ENCODE data around the gene TMEM161B.
"Not testable (repeated sequence)": the region's sequence is repeated elsewhere in the genome, so short reads cannot be mapped to it uniquely, and the experiment has no call there.

Gene TMEM161B
- 12.5 to 53.4 (median 28.1) reads per million in 18 experiments for total RNA-seq

DNA sequence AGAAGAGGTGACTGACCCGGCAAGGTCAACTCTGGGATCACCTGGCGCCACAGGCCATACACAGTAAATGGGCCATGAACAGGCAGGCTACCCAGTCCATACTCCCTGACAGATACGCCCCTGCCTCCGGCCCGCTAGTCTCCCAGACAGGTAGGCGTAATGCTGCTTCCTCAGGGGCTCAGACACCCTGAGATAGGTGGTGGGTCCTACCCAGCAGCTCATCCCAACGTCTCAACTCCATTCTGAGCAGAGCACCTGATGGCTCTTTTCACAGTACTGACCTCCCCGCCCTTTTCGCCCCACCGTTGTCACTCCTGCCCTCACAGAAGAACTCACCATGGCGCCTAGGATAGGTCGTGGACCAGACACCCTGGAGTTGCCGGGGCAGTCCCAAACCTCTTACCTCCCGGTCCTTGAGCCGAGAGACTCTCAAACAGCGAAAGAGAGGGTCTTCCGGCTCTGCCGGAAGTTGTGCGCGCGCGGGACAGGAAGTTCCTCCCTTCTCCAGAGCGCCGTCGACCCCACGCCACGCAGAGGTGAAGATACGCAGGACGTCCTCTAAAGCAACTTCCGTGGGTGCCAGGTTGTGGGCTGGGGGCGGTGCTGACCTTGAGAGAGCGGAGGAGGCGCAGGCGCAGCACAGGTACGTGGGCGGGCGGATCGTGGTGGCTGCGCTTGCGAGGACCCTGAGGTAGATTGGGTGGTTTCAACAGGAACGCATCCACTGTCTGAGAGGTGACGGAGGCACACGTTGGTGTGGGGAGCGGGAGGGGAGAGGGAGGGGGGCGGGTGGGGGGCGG lies at the start of gene TMEM161B:
TSS of gene TMEM161B (minus strand) at position 461 of the 800 bp plus-strand sequence. CDS start at position 339, 122 bp downstream.
- DNase-seq: peak; percentile 87 to 94

DNA sequence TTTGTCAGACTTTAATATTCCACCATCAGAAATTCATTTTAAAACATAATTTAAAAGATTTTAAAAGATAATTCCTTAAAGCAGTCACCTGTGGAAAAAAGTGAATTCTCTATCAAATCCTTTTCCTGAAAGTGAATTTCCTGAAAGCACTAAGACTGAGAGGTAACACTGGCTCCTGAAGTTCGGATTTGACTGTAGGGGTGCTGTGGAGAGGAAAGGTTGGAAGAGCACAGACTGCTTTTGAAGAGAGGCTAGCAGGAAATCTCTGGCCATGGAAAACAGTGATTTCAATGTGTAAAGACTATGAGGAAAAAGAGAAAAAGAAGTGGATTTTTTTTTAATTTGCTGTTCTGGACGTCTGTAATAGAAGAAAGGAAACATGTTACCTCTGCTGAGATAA lies 35.7 kb upstream of the TMEM161B start:
- no peak for DNase-seq

DNA sequence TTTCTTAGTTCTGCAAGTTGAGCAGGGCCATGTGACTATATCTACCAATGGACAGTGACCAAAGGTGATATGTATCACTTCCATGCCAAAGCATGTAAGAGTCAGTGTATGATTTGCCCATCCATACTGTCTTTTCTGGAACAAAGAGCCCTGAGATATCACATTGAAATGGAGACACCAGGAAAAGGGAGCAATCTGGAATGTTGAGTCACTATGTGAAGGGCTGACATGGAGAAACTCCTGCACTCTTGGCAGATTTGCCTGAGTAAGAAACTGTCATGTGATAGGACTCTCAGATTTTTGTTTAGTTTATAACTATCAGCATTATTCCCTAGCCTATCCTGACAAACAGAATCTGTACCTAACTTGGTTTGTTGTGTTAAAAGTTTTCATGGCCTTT lies 29.8 kb upstream of the TMEM161B start:
- no peak for DNase-seq

DNA sequence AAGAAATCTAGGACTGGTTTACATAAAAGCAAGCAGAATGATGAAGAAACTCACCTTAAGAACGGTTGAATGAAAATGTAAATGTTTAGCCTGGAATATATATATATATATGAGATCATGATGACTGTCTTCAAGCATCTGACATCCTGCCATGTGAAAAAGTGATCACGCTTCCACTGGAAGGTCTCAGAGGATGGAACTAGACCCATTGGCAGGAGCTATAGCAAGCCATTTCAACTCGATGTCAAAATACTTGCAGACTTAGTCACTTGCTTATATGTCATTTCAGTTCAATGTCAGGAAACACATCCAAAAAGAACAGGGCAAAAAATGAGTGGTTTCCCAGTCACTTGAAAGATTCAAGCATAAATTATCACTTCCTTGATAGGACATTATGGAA lies 22.2 kb upstream of the TMEM161B start:
- no peak for DNase-seq

DNA sequence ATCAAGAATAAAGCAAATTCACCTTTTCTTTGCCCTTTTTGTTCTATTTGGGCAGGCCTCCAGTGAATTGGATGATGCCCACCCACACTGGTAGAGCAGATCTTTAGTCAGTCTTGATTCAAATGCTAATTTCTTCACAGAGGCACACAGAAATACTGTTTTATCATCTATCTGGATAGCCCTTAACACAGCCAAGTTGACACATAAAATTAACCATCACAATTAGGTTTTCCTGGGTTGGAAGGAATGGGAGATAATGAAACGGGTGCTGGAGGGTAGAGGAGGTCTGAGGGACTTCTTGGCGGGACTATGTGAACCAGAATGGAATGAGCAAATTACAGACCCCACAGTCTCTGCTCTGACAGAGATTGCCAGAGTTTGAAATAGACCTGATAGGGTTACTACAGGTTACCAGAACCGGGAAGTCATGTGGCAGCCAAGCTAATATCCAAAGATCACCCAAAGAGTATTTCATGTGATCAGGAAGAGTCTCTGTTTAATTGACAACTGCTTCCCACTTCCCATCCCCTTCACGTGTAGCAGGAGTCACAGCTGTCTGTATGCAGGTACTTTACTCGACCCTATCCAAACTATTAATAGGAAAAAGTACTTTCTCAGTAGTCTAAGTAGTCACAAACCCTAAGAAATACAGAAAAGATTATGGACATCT lies 20.0 kb upstream of the TMEM161B start:
- DNase-seq: no peak

DNA sequence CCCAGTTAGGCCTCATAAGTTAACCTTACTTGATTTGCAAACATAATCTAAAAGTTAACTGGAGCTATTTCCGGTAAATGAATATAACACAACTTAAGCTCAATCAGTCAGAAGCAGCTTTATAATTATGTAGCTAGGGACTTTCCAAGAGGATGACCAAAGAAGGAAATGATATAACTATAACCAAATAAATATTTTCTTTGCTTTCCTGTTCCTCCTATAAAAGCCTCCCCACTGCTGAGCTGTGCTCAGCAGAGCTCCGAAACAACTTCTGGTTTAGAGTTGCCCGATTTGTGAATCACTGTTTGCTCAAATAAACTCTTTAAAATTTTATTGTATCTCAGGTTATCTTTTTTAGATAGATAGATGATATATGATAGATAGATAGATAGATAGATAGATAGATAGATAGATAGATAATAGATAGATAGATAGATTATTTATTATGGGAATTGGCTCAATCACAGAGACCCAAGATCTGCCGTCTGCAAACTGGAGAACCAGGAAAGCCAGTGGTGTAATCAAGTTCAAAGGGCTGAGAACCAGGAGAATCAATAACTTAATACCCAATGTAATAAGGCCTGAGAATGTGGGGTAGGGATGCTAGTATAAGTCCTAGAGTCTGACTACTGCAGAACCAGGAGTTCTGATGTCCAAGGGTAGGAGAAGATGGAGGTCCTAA lies 19.3 kb upstream of the TMEM161B start:
- no peak for DNase-seq

DNA sequence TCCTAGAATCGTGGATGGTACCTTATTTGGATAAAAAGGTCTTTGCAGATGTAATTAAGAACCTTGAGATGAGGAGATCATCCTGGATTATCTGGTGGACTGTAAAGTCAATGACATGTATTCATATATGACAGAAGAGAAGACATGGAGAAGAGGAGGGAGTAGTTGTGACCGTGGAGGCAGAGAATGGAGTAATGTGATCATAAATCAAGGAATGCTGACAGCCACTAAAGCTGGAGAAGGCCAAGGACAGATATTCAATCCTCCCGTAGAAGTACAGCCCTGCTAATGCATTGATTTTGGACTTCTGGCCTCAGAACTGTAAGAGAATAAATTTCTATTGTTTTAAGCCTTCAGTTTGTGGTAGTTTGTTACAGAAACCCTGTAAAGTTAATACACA lies 18.7 kb upstream of the TMEM161B start:
- no peak for DNase-seq

DNA sequence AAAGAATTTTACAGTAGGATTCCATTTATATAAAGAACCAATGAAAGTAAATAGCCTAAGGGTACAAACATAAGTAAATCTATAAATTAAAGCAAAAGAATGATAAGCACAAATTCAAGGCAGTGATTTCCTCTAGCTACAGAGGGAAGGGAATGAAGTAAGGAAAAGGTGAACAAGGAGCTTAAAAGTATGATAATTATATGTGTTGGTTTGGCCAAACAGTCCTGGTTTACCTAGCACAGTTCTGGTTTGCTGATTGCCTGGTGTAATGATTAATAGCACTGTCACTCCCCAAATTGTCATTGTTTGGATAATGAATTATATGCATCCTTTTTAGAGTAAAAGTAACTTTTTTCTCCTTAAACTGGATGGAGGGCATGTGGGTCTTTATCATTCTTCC lies 15.0 kb upstream of the TMEM161B start:
- DNase-seq: no peak

DNA sequence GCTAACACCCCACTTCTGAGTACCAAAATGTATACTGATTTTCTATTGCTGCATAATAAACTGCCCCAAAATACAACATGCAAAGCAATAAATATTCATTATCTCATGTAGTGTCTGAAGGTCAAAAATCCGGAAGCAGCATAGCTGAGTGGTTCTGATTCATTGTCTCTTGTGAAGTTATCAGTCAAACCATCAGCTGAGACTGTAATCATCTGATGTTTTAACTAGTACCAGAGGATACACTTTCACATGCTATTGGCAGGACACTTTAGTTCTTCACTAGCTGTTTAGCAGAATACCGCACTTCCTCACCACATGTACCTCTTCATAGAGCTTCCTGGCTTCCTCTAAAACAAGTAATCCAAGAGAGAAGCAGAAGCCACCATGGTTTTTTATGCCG lies 12.7 kb upstream of the TMEM161B start:
- DNase-seq: no peak

DNA sequence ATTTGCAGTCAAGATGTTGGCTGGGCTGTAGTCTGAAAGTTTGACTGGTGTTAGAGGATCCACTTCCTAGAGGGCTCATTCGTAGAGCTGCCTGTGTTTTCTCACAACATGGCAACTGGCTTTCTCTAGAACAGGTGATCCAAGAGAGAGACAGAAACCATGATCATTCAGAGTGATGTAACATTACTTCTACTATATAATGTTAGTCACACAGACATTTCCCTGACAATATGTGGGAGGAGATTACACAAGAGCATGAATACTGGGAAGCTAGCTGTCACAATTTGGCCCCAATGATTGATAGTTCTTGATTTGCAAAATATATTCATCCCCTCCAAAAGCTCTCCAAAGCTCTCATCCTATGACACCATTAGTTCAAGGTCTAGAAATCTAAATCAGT lies 10.9 kb upstream of the TMEM161B start:
- peak; percentile 63 to 74 for DNase-seq

DNA sequence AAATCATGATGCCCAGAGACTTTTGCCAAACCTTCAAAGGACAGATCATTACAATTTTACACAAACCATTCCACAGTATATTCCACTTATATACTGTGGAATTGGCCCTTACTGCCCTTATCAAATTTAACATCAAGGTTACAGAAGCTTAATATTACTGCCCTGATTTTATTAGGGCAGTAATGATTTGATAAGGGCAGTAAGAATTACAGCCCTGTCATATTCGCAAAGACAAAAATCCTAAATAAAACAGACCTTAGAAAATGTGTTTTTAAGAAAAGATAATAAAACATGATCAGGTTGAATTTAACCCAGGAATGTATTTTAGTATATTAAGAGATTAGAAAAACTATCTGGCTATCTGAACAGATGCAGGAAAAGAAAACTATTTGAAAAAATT lies 7.7 kb upstream of the TMEM161B start:
- no peak for DNase-seq

DNA sequence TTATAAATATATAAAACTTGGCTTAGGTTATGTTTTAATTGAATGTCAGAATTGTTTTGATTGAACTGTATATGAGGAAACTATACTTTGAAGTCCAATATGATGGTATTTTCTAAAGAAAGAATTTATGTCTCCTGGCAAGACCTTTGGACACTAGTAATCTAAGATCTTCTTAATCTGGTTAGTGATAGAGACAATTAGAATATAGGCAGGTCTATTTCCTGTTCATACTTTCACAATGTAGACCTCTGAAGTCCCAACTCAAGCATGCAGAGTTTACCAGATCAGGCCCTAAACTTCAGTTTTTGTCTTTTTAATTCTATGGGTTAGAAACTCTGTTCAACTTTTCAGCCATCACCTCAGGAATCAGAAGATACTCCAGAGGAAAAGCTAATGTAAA lies 6.9 kb upstream of the TMEM161B start:
- no peak for DNase-seq

DNA sequence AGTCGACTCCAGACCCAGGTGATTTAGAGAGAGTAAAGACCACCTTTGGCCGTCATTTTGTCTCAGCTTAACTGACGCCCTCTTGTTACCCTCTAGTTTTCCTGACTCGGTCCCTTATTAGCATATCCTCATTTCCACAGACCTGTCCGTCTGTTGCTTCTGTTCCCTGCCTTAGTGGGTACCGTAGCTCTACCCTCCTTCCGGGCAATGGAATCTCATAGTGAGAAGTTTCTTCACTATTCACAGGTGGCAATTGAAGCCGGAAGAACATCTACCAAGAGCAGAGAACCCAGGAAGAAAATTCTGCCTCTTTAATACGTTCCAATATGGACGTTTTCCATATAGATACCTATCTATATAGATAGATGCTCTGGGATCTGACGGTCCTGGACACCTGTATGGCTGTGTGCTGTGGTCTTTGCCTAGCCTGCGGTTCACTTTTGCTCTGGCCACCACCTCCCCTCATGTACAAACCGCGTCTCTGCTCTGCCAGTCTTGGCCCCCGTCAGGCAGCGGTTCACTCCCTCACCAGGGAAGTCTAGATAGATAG lies 652 bp upstream of the TMEM161B start:
- DNase-seq: peak; percentile 14 to 28

DNA sequence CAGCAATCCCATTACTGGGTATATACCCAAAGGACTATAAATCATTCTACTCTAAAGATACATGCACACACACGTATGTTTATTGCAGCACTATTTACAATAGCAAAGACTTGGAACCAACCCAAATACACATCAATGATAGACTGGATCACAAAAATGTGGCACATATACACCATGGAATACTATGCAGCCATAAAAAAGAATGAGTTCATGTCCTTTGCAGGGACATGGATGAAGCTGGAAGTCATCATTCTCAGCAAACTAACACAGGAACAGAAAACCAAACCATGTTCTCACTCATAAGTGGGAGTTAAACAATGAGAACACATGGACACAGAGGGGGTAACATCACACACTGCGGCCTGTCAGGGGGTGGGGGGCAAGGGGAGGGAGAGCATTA lies 4.1 kb downstream of the TMEM161B start:
- not testable (repeated sequence) for DNase-seq

DNA sequence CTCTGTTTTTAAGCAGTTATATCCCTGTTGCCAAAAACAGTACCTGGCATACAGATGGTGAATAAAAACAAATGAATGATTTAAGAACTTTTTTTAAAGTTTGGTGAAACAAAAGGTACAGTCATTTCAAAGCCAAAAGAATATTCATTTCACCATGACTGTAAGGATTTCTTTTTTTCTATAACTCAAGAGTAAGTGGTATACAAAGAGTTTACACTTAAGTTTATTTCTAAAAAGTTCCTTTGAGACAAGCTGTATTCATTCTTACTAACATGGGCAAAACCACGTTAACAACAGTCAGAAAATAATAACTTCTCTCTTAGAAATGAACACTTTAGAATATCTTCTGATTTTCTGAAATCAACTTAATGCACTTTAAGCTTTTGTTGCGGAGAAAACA lies 5.3 kb downstream of the TMEM161B start:
- DNase-seq: no peak

DNA sequence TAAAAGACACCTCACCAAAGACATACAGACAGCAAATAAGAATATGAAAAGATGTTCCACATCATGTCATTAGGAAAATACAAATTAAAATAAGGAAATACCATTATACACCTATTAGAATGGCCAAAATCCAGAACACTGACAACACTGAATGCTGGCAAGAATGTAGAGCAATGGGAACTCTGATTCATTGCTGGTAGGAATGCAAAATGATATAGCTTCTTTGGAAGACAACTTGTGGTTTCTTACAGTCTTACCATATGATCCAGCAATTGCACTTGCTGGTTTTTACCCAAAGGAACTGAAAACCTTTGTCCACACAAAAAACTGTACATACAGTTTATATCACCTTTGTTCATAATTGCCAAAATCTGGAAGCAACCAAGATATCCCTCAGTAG lies 6.5 kb downstream of the TMEM161B start:
- DNase-seq: no peak

DNA sequence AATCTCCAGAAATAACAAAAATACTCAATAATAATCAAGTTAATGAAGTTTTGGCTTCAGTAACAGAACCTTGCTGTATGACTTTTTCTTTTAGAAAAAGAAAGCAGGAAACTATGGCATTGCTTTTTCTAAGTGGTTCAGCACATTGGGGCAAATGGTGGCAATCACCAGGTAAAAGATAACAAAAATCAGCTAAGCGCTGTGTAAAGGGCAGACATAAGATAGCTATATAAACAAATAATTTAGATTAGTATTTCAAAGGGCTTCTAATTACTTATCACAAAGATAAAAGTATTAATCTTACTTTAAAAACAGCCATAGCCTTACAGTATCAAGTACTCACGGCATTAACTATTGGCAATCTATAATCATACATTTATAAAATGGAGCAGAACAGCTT lies 10.0 kb downstream of the TMEM161B start:
- no peak for DNase-seq

DNA sequence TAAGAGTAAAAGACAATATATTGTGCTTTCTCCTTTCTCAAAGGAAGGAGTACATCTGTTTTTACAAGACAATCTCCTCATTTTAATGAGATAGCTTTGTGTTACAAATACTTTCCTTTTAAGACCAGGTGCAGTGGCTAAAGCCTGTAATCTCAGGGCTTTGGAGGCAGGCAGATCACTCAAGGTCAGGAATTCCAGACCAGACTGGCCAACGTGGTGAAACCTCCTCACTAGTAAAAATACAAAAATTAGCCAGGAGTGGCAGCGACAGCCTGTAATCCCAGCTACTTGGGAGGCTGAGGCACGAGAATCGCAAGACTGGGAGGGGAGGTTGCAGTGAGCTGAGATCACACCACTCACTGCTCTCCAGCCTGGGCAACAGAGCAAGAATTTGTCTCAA lies 11.8 kb downstream of the TMEM161B start:
- no peak for DNase-seq

DNA sequence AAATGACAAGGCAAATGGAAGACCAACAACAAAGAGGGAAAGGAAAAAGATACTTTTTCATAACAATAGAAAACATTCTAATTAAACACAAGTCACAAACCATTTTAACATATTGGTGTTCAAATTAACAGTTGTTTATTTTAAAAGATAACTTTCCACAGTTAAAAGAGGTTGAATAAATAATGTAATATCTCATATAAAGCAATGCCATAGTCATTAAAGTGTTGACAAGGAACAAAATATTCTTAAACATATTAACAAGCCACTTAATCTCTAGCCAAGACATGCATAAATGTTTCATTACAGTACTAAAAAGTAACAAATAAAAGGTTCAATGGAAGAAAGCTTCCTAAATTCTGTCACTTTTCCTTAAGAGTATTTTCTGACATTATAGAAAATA lies 12.6 kb downstream of the TMEM161B start:
- no peak for DNase-seq

DNA sequence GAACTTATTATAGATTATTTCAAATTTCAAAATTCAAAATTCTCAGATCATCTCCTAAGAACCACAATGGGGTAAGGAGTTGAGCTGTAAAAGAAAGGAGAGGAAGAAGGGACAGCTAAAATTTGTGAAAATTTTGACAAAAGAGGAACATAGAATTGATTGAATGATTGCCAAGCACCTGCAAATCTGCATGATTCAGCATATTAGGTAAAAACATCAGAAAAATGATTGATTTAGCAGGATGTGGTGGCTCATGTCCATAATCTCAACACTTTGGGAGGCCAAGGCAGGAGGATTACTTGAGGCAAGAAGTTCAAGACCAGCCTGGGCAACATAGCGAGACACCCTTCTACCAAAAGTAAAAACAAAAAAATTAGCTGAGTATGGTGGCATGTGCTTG lies 14.3 kb downstream of the TMEM161B start:
- DNase-seq: no peak

DNA sequence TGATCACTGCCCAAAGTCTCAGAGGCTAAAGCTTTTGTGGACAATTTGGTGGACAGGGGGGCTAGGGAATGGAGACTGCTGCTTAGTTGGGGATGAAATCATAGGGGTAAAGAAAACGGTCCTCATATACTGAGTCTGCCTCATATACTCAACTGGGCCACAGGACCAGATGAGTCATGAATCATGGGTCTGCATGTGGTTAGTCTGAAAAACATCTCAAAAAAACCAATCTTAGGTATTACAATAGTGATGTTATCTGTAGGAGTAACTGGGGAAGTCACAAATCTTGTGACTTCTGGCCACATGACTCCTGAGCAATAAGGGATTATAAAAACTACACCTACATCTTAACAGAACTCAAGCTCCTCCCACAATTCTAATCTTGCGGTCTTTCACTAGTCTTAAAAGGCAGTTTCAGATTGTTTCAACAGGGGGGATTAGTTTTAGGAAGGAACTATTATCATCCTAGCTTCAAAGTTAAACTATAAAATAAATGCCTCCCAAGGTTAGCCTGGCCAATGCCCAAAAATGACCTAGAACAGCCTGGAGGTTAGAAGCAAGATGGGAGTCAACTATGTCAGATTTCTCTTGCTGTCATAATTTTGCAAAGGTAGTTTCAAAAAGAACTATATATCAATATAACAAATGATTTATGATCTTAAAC lies 17.5 kb downstream of the TMEM161B start:
- peak; percentile 74 to 84 for DNase-seq

DNA sequence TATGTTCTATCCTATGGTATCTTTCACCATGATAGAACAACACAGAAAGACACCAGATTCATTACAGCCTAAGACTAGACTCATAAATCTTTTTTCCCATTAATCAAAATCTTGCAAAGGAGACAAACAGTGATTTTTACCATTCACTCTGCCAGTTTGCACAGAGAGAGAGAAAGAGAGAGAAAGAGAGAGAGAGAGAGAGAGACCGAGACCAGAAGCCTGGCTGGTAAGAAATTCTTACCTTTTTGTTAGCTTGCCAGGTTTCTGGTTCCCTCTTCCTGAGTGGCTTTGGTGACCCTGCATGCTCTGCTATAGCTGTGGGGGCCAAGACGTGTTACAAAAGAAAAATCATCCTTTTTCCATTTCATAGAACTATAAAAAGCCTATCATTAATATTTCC lies 18.6 kb downstream of the TMEM161B start:
- DNase-seq: no peak
